K562 (cell line): ENCODE data around the gene HPCAL1. TPM values are rescaled to one million over a fixed set of nuclear protein-coding genes. Genes with fewer than 3 reads are reported as not detected.

Experiments used
- CHAMP1 ChIP-seq: fragments of 450-650 bp; IDR thresholded peaks from 2 replicates; pipeline ENCODE4 v1.6.1; 2016; ENCODE audit warnings: mild to moderate bottlenecking
- CHD7 ChIP-seq: fragments of 200-600 bp; sonication (generic); IDR thresholded peaks from one replicate; pipeline ENCODE4 v1.6.1; 2012; ENCODE audit warnings: mild to moderate bottlenecking, low read depth, low read length, inconsistent platforms
- SRSF9 ChIP-seq: fragments of 200-400 bp; formaldehyde crosslinking; IDR thresholded peaks from 2 replicates; pipeline ENCODE4 v1.6.1; 2017; ENCODE audit warnings: low read depth, low read length, borderline replicate concordance
- polyA plus RNA-seq, 8 experiments: library from polyadenylated mRNA; depleted of rRNA in 4 of 8; stranded (reverse) in 5 of 8; unstranded in 3 of 8; fragments of >200 nt; fragmentation: Nextera tagmentation in 2 of 8; fragmentation: Illumina TruSeq in 1 of 8; extraction: Ambion mirVana in 2 of 8; extraction: Trizol in 1 of 8; gene quantifications; 2 replicates each; pipeline versions ENCODE4 v1.2.1 to v1.2.3, GENCODE V29; 2011 to 2014; ENCODE audit warnings: inconsistent platforms in 1 of 8, missing spikeins in 1 of 8
- total RNA-seq, 7 experiments: library from RNA; depleted of rRNA in 6 of 7; stranded (reverse); fragments of >200 nt in 6 of 7; fragmentation: Illumina TruSeq in 2 of 7; extraction: Trizol in 2 of 7; gene quantifications; 2 replicates each; pipeline versions ENCODE4 v1.2.1 to v1.2.3, GENCODE V29; 2011 to 2021; ENCODE audit warnings: low replicate concordance in 1 of 7

Gene HPCAL1
- total and polyA plus RNA-seq, 9 of the 15 experiments (the other 6 are each of a cell fraction or from before 2014, with no cell fraction given), result 2.7 to 65.5 (median 23.9) TPM

GRCh38 chr2:10417551-10418335, 115.0 kb downstream of the HPCAL1 start (continued):
- TF ChIP-seq SRSF9, result no peak
- TF ChIP-seq CHD7, result no peak
- TF ChIP-seq CHAMP1, result no peak
